ENCODE measurements around the gene ZBTB17.
"Not testable (repeated sequence)": the region's sequence is repeated elsewhere in the genome, so short reads cannot be mapped to it uniquely, and the experiment has no call there.

The ZBTB17 gene

DNA sequence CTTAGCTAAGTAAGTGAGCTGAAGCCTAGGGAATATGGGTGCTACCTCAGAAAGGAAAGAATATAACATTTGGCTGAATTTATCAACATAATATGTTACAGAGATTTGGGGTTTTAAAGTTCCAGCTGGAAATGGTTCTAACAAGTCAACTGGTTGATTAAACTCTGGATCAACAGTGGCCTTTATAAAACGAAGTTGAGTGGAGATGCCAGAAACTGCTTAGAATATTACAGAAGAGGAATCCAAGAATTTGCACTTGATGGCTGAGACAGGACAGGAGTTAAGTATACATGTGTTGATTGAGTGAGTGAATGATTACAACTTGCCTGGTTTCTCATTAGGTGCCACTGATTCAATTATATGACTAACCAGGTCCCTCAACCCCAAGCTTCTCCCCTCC is 7.4 kb upstream of the ZBTB17 start:
- Histone ChIP-seq H3K4me3 (ENCODE audit: low read depth, low read length) (no peak overlapping the region), H3K4me1 (no peaks in the 10 kb centered on the region), H3K27me3 (no peaks in the 10 kb centered on the region), H3K9me3 (no peaks in the 10 kb centered on the region), H3K36me3 (no peaks in the 10 kb centered on the region)
- TF ChIP-seq, protein P1, sequence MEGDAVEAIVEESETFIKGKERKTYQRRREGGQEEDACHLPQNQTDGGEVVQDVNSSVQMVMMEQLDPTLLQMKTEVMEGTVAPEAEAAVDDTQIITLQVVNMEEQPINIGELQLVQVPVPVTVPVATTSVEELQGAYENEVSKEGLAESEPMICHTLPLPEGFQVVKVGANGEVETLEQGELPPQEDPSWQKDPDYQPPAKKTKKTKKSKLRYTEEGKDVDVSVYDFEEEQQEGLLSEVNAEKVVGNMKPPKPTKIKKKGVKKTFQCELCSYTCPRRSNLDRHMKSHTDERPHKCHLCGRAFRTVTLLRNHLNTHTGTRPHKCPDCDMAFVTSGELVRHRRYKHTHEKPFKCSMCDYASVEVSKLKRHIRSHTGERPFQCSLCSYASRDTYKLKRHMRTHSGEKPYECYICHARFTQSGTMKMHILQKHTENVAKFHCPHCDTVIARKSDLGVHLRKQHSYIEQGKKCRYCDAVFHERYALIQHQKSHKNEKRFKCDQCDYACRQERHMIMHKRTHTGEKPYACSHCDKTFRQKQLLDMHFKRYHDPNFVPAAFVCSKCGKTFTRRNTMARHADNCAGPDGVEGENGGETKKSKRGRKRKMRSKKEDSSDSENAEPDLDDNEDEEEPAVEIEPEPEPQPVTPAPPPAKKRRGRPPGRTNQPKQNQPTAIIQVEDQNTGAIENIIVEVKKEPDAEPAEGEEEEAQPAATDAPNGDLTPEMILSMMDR (IDR thresholded peaks at IDR 0.05; ENCODE audit: low read depth, low read length): no peak
- DNase-seq: no peak

DNA sequence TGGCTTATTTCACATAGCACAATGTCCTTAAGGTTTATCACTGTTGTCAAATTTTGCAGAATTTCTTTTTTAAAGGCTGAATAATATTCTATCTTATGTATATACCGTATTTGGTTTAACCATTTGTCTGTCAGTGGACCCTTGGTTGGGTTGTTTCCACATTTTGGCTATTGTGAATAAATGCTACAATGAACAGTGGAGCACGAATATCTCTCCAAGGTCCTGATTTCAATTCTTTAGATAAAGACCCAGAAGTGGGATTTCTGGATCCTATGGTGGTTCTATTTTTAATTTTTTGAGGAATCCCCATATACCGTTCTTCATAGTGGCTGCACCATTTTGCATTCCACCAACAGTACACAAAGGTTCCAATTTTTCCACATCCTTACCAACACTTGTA is 5.8 kb upstream of the ZBTB17 start:
- TF ChIP-seq, protein P1 (IDR thresholded peaks at IDR 0.05; ENCODE audit: low read depth, low read length): no peak
- no peaks in the 10 kb centered on the region for H3K36me3 ChIP-seq
- H3K4me3 ChIP-seq (ENCODE audit: low read depth, low read length): no peak overlapping the region
- DNase-seq: no peak
- H3K27me3 ChIP-seq: no peaks in the 10 kb centered on the region
- no peaks in the 10 kb centered on the region for H3K4me1 ChIP-seq
- no peaks in the 10 kb centered on the region for H3K9me3 ChIP-seq

DNA sequence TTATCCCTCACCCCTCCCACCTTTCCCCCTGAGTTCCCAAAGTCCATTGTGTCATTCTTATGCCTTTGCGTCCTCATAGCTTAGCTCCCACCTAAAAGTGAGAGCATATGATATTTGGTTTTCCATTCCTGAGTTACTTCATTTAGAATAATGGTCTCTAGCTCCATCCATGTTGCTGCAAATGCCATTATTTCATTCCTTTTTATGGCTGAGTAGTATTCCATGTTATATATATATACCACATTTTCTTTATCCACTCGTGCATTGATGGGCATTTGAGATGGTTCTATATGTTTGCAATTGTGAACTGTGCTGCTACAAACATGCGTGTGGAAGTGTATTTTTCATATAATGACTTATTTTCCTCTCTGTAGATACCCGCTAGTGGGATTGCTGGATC is 2.0 kb upstream of the ZBTB17 start:
- not testable (repeated sequence) for H3K36me3 ChIP-seq, H3K9me3 ChIP-seq, DNase-seq

DNA sequence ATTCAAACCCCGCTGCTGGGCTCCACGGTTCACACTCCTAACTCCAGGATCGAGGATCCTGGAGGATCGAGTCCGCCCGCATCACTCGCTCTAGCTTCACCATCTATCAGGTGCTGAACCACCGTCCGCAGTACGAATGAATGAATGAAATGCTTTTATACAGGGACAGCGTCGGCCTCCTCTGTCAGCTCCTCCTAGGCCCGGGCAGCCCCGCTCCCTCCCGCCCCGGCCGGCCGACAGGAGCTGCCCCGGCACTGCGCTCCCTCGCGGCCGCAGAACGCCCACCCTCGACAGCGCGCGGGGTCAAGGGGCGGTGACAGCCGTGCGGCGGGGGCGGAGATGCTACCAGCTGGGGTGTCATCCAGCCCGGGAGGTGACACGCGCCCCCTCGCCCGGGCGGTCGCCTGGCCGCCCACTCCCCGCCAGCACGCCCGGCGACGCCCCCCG is 520 bp downstream of the ZBTB17 start:
- no peaks in the 10 kb centered on the region for H3K4me1 ChIP-seq
- H3K36me3 ChIP-seq: no peaks in the 10 kb centered on the region
- H3K4me3 ChIP-seq (ENCODE audit: low read depth, low read length): peak overlapping the region; percentile 67
- TF ChIP-seq, protein P1 (IDR thresholded peaks at IDR 0.05; ENCODE audit: low read depth, low read length): no peak
- H3K9me3 ChIP-seq: no peaks in the 10 kb centered on the region
- H3K27me3 ChIP-seq: no peaks in the 10 kb centered on the region
- peak; percentile 65 for DNase-seq

More for the DNA sequence above, 2.0 kb upstream of the ZBTB17 start:
- not testable (repeated sequence) for H3K27me3 ChIP-seq; H3K4me1 ChIP-seq; H3K4me3 ChIP-seq (ENCODE audit: low read depth, low read length)

DNA sequence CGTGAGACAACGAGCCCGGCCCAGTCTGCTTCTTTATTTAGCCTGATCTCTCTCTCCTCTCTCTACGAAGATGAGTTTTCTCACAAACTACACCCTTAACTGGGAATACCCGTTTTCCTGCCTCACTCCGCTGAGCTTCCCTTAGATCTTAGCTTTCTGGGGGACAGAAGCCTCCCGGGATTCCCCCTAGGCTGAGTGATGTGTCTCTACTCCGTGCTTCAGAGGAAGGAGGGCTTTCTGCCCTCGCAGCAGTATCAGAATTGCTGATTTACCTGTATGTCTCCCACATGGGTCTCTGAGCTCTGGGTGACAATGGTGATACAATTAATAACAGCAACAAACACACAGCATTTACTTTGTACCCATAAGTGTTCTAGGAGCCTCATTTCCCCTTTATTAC is 1.0 kb downstream of the ZBTB17 start:
- H3K4me1 ChIP-seq: no peaks in the 10 kb centered on the region
- no peaks in the 10 kb centered on the region for H3K36me3 ChIP-seq
- DNase-seq: no peak
- TF ChIP-seq, protein P1 (IDR thresholded peaks at IDR 0.05; ENCODE audit: low read depth, low read length): no peak
- no peaks in the 10 kb centered on the region for H3K27me3 ChIP-seq
- H3K4me3 ChIP-seq (ENCODE audit: low read depth, low read length): peak overlapping the region; percentile 67
- no peaks in the 10 kb centered on the region for H3K9me3 ChIP-seq

DNA sequence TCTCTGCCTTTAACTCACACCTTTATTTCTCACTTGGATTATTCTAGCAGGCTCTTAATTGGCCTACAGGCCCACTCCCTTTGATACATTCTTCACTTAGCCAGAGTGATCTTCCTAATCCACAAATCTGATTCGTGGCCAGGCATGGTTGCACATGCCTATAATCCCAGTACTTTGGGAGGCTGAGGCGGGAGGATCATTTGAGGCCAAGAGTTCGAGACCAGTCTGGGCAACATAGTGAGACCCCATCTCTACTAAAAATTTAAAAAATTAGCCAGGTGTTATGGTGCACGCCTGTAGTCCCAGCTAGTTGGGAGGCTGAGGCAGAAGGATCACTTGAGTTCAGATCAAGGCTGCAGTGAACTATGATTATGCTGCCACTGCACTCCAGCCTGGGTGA is 2.1 kb downstream of the ZBTB17 start:
- TF ChIP-seq, protein P1 (IDR thresholded peaks at IDR 0.05; ENCODE audit: low read depth, low read length): no peak
- DNase-seq: no peak
- Histone ChIP-seq H3K9me3 (no peaks in the 10 kb centered on the region), H3K4me3 (ENCODE audit: low read depth, low read length) (no peak overlapping the region), H3K27me3 (no peaks in the 10 kb centered on the region), H3K4me1 (no peaks in the 10 kb centered on the region), H3K36me3 (no peaks in the 10 kb centered on the region)

DNA sequence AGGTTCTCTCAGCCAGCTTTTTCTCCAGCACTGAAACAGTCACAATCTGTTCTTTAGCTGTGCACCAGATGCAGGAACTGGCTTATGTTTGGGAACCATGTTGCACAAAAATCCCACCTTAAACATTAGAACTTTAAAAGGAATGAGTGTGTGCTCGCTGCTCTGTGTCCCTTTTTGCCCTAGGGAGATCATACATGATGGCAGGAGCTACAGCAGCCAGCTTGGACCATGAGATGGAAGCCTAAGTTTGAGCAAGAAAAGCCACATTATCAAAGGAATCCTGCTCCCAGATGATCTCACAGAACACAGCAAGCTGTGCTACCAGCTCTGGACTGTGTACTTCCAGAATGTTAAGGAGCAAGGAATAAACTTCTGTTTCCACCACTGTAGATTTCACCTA is 3.5 kb downstream of the ZBTB17 start:
- DNase-seq: no peak
- Histone ChIP-seq H3K4me1 (no peaks in the 10 kb centered on the region), H3K27me3 (no peaks in the 10 kb centered on the region), H3K36me3 (no peaks in the 10 kb centered on the region), H3K9me3 (no peaks in the 10 kb centered on the region), H3K4me3 (ENCODE audit: low read depth, low read length) (no peak overlapping the region)
- TF ChIP-seq, protein P1 (IDR thresholded peaks at IDR 0.05; ENCODE audit: low read depth, low read length): no peak

Measured in BE2C (cell line).